ACC112 (cell line): ENCODE measurements around the gene SORCS1.

Experiments used
- H2AFZ ChIP-seq: fragments of 200-600 bp; sonication (generic); one replicate; pipeline ENCODE4 v1.6.0; 2017; ENCODE audit warnings: antibody characterized with exemption, low read length; ENCODE audit not compliant: unreplicated experiment
- H3K27ac ChIP-seq: fragments of 200-600 bp; sonication (generic); 2 replicates; pipeline ENCODE4 v1.5.1; 2014; ENCODE audit warnings: low read depth, mild to moderate bottlenecking, antibody characterized with exemption, low read length, moderate library complexity
- H3K27me3 ChIP-seq: fragments of 200-600 bp; sonication (generic); 2 replicates; pipeline ENCODE4 v1.6.1; 2014; ENCODE audit warnings: mild to moderate bottlenecking, antibody characterized with exemption, low read length, moderate library complexity, mixed read lengths; ENCODE audit not compliant: insufficient read depth
- H3K36me3 ChIP-seq: fragments of 200-600 bp; sonication (generic); 2 replicates; pipeline ENCODE4 v1.6.1; 2016; ENCODE audit warnings: mild to moderate bottlenecking, antibody characterized with exemption, low read length, moderate library complexity, mixed read lengths; ENCODE audit not compliant: insufficient read depth
- H3K4me1 ChIP-seq: fragments of 200-600 bp; sonication (generic); one replicate; pipeline ENCODE4 v1.6.1; 2016; ENCODE audit warnings: low read length, mixed read lengths; ENCODE audit not compliant: insufficient read depth, unreplicated experiment, control insufficient read depth
- H3K4me3 ChIP-seq: fragments of 200-600 bp; sonication (generic); 2 replicates; pipeline ENCODE4 v1.5.1; 2014; ENCODE audit warnings: mild to moderate bottlenecking, low read depth, low read length
- H3K79me2 ChIP-seq: fragments of 200-600 bp; sonication (generic); one replicate; pipeline ENCODE4 v1.6.0; 2016; ENCODE audit warnings: low read length; ENCODE audit not compliant: control insufficient read depth, unreplicated experiment, insufficient read depth

SORCS1 gene

GRCh38 chr10:106631016-106631702, 533.3 kb downstream of the SORCS1 start:
- Histone ChIP-seq H3K36me3 (no peaks in the 10 kb centered on the region), H2AFZ (no peak overlapping the region), H3K27ac (no peak overlapping the region), H3K79me2 (no peaks in the 10 kb centered on the region), H3K4me1 (no peaks in the 10 kb centered on the region), H3K4me3 (no peak overlapping the region), H3K27me3 (peaks cover 63% of the 10 kb centered on the region)

DNA sequence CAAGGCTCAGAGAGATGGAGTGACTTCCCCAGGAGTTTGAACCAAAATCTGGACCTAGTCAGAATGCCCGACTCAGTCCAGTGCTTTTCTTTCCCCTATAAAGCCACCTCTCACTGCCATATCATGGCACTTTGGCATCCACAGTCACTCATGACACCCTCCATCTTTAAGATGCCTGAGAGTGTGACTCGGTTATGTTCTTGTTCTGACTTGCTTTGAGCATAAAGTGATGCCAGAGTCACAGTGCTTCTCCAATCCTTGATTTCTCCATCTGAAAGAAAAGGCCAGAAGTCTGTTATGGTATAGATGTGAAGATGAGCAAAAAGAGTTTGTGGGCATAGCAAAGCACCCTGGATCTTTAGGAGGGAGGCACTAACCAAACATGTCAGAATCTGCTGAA, 538.1 kb downstream of the SORCS1 start:
- Histone ChIP-seq H2AFZ (no peak overlapping the region), H3K27me3 (peaks cover 57% of the 10 kb centered on the region), H3K79me2 (no peaks in the 10 kb centered on the region), H3K4me1 (no peaks in the 10 kb centered on the region), H3K4me3 (no peak overlapping the region), H3K36me3 (no peaks in the 10 kb centered on the region), H3K27ac (no peak overlapping the region)

GRCh38 chr10:106625751-106626150, 538.8 kb downstream of the SORCS1 start:
- Histone ChIP-seq H3K27me3 (peaks cover 54% of the 10 kb centered on the region), H2AFZ (no peak overlapping the region), H3K36me3 (no peaks in the 10 kb centered on the region), H3K4me3 (no peak overlapping the region), H3K4me1 (no peaks in the 10 kb centered on the region), H3K79me2 (no peaks in the 10 kb centered on the region), H3K27ac (no peak overlapping the region)

- Histone ChIP-seq H3K27me3 (no peaks in the 10 kb centered on the region), H3K4me1 (peaks cover 12% of the 10 kb centered on the region), H3K4me3 (no peak overlapping the region), H3K36me3 (no peaks in the 10 kb centered on the region), H2AFZ (no peak overlapping the region), H3K27ac (no peak overlapping the region), H3K79me2 (no peaks in the 10 kb centered on the region)
Measured at GRCh38 chr10:106619346-106619745, 545.2 kb downstream of the SORCS1 start.

- H3K27ac ChIP-seq: no peak overlapping the region
- H3K27me3 ChIP-seq: no peaks in the 10 kb centered on the region
- no peak overlapping the region for H3K4me3 ChIP-seq
- H3K79me2 ChIP-seq: no peaks in the 10 kb centered on the region
- no peak overlapping the region for H2AFZ ChIP-seq
- H3K36me3 ChIP-seq: no peaks in the 10 kb centered on the region
- H3K4me1 ChIP-seq: peaks cover 13% of the 10 kb centered on the region
Measured at GRCh38 chr10:106618646-106619045, 545.9 kb downstream of the SORCS1 start.

- H2AFZ ChIP-seq: no peak overlapping the region
- H3K4me1 ChIP-seq: peaks cover 13% of the 10 kb centered on the region
- H3K4me3 ChIP-seq: no peak overlapping the region
- no peaks in the 10 kb centered on the region for H3K36me3 ChIP-seq
- H3K27ac ChIP-seq: peak overlapping the region; percentile 67
- H3K27me3 ChIP-seq: no peaks in the 10 kb centered on the region
- H3K79me2 ChIP-seq: no peaks in the 10 kb centered on the region
Measured at GRCh38 chr10:106615081-106615480, 549.4 kb downstream of the SORCS1 start.

- no peaks in the 10 kb centered on the region for H3K79me2 ChIP-seq
- H3K36me3 ChIP-seq: no peaks in the 10 kb centered on the region
- no peak overlapping the region for H2AFZ ChIP-seq
- peaks cover 13% of the 10 kb centered on the region for H3K4me1 ChIP-seq
- 0 out of 2 replicates have a peak overlapping the region, but pooled peaks have one; percentile 16 for H3K4me3 ChIP-seq
- no peaks in the 10 kb centered on the region for H3K27me3 ChIP-seq
- peak overlapping the region; percentile 67; the same call in 1 of the 2 replicates for H3K27ac ChIP-seq
Measured at GRCh38 chr10:106614293-106614692, 550.2 kb downstream of the SORCS1 start.

DNA sequence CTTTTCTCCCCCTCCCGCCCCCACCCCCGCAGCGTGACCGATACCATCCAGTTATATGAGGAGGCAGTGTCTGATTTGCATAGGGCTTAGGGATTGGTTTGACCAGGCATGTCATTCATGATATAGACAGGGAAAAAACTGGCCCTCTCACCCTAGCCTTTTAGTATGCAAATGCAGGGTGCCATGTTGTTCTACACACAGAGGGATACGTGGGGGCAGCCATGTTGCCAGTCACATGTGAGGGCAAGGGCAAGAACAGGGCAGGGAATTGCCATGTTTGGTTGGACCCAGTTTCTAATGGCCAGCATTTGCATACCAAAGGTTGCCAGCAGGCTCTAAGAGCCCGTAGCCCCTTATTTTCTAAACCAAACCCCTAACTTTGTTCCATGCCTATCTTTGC, 552.1 kb downstream of the SORCS1 start:
- Histone ChIP-seq H2AFZ (no peak overlapping the region), H3K4me3 (no peak overlapping the region), H3K27ac (no peak overlapping the region), H3K79me2 (no peaks in the 10 kb centered on the region), H3K36me3 (no peaks in the 10 kb centered on the region), H3K4me1 (peaks cover 19% of the 10 kb centered on the region), H3K27me3 (no peaks in the 10 kb centered on the region)

- H3K36me3 ChIP-seq: no peaks in the 10 kb centered on the region
- H3K27ac ChIP-seq: no peak overlapping the region
- H3K4me3 ChIP-seq: no peak overlapping the region
- H3K27me3 ChIP-seq: no peaks in the 10 kb centered on the region
- peaks cover 27% of the 10 kb centered on the region for H3K4me1 ChIP-seq
- no peak overlapping the region for H2AFZ ChIP-seq
- H3K79me2 ChIP-seq: no peaks in the 10 kb centered on the region
Measured at GRCh38 chr10:106609470-106610266, 554.8 kb downstream of the SORCS1 start.

DNA sequence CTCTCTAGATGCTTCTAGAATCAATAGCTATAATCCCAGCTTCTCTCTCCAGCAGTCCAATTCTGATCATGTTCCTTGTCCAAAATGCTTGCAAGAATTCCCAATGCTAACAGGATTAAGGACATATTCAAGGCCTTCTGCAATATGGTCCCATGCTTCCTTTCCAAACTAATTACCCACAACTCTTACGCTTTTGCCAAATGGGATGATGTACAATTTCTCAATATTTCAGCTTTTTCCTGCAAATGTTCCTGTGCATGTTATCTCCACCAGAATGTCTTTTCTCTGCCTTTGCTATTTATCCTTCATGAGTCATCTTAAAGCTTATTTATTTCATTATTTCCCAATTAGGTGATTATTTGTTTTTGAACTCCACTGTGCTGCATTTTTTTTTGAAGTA, 556.4 kb downstream of the SORCS1 start:
- Histone ChIP-seq H3K27ac (no peak overlapping the region; the same call in 1 of the 2 replicates), H3K4me1 (peaks cover 23% of the 10 kb centered on the region), H3K79me2 (no peaks in the 10 kb centered on the region), H3K27me3 (no peaks in the 10 kb centered on the region), H2AFZ (no peak overlapping the region), H3K36me3 (no peaks in the 10 kb centered on the region), H3K4me3 (no peak overlapping the region)

DNA sequence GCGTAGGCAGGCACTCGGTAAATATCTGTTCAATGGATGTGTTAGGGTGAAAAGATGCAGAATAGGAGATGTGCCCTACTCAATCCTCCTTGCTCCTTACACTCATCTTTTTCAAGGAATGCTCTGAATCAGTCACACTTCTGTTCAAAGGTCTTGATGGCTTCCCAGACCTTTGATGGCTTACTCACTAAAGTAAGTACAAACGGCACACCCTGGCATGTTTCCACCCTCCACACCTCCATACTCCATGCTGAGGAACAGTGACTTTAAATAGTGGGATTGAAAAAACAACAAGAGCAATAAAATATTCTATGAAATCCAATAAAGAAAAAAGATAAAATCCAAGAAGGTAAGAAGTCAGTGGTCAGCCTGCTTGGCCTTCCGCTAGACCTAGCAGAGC, 569.2 kb downstream of the SORCS1 start:
- H2AFZ ChIP-seq: no peak overlapping the region
- no peak overlapping the region for H3K27ac ChIP-seq
- H3K27me3 ChIP-seq: no peaks in the 10 kb centered on the region
- no peak overlapping the region for H3K4me3 ChIP-seq
- H3K36me3 ChIP-seq: no peaks in the 10 kb centered on the region
- H3K4me1 ChIP-seq: no peaks in the 10 kb centered on the region
- H3K79me2 ChIP-seq: no peaks in the 10 kb centered on the region
